NCI-H446 treated with DMSO at 0.1 percent for 48 hours (cell line): ENCODE measurements around the gene TTR.

Source experiments
- DNase-seq: peaks from one replicate; lab custom pipeline; 2025; lab: John Stamatoyannopoulos, UW

Gene TTR

GRCh38 chr18:31616586-31616985, 24.9 kb downstream of the TTR start:
- DNase-seq = no peak

DNA sequence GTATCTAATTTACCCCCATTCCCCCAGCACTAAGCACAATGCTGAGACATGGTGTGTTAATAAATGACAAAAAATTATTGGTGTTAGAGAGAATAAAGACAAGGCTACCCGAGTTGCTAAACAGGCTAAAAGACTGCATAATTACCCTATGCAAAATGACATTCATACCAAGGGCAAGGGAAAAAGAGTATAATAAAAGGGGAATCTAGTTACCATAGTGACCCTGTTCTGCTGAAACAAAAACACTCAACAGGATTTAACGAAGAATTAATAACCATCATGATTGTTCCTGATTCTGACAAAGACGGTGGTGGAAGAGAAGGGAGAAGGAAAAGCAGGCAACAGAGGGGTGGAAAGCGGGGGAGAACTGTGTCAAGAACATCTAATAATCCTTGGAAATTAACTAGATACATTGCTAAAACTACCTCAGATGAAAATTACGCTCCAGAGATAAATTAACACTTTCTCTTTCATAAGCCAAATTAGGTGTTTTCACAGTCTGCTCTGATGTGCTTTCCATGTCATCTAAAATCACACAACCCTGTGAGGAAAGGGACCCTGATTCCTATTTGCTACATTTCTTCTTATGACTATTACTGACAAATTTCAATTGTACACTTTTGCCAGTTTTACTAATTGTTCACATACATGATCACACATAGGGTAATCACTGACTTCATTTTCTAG, 25.5 kb downstream of the TTR start:
- no peak for DNase-seq

- DNase-seq = no peak
Observed at GRCh38 chr18:31618801-31619200, 27.1 kb downstream of the TTR start.

GRCh38 chr18:31619291-31619690, 27.6 kb downstream of the TTR start:
- DNase-seq = no peak

DNA sequence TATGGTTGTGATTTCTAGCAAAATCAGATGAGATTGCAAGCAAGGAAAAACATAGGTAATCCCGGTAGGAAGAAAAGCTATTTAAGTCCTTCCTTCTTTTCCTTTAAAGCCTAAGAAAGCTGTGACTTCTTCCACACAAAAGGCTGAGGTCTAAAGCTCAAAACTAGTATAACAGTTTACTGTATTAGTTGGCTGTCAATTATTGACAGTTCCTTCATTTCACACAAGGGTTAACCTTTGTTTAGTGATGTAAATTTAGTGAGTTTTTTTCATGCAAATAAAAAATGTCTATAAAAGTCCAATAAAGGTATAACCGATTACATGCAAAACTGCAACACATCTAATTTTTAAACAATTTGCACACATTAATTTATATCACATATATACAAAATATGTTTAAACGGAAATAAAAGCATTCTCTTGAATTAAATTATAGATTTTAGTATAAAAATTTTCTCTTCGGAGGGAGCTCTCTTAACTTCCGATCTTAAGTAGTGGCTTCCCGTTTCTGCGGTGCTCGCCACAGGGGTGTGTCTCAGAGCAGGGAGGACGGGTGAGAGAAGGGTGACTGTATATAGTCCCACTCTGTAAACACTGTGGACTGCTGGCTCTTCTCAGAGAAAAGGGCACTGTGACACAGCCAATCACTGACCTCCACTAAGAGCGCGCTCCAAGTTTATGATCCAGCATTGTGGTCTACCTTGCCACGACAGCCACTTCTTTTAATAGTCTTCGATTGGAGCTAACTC, 33.4 kb downstream of the TTR start:
- no peak for DNase-seq

DNA sequence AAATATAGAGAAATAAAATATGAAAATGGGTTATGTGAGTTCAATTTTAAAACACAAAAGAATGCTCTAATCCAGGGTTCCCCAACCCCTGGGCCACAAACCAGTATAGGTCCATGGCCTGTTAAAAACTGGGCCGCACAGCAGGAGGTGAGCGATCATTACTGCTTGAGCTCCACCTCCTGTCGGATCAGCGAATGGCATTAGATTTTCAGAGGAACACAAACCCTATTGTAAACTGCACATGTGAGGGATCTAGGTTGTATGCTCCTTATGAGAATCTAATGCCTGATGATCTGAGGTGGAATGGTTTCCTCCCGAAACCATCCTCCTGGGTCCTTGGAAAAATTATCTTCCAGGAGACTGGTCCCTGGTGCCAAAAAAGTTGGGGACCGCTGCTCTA, 34.7 kb downstream of the TTR start:
- DNase-seq = no peak

DNA sequence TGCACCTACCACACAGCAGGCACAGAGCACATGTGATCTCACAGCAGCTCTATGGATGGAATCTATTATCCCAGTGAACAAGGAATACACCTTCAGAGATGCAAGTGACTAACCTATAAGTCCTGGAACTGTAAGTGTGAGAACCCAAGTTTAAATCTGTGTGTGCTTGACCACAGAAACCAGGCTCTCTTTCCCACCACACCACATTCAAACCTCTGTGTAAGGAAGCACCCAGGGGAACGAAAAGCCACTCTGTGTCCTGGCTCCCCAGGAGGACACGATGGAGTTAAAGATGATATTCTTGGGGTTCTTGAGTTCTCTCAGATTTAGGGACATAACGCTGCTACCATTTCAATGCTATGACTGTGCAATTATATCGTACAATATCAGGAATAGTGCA, 38.9 kb downstream of the TTR start:
- no peak for DNase-seq

- no peak for DNase-seq
Observed at GRCh38 chr18:31631526-31631925, 39.8 kb downstream of the TTR start.

DNA sequence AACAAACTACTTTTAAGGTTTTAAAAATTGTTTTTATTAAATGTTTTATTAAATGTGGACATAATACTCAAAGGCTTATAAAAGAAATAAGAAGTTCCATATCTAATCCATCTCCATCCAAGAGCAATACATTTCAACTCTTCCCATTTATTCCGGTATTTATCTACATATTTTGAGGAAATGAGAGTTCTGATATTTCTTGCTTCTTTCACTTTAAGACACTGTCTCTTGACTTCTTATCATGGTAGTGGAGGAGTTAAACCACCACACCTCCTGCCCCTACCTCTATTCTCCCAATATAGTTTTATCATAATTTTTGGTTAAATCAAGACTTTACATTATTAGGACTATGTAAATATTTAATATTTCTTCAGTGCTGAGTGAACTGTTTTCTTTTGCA, 40.7 kb downstream of the TTR start:
- DNase-seq = no peak

DNA sequence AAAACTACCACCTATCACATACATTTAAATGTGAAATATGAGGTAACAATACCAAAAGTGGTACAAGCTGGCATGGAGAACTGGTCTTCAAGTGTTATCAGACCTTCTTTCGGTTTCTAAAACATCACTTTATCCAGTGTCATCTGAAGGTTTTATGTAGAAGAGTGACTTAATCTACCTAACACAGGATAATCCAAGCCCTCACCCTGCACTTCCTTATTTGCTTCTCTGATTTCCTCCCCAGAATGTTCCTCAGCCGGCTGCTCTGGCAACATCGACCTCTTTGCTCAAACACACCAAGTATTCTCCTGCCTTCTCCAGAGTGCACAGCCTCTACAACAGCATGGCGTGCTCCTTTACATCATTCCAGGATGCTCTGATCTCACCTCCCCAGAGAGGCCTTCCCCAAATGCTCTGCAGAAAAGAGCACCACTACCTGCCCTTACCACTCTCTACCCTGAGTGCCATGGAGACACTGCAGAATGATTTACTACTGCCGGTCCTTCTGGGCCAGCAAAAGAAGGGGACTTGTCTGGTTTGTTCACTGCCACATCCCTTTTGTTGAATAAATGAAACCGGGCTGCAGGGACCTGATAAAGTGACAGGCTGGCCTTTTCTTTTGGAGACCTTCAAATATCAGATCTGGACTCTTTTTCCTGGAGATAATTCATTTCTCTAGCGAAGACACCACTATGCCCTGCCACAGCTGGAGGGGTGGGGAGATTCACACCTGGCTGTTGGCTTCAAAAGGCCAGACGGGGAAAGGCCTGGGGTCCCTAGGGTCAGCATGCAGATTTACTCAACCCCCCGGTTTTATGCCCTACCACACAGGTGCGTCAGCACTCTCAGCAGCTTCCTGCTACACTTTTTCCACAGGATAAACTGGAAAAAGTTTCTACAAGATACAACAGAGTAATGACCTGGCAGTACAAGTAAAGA, 42.0 kb downstream of the TTR start:
- no peak for DNase-seq

DNA sequence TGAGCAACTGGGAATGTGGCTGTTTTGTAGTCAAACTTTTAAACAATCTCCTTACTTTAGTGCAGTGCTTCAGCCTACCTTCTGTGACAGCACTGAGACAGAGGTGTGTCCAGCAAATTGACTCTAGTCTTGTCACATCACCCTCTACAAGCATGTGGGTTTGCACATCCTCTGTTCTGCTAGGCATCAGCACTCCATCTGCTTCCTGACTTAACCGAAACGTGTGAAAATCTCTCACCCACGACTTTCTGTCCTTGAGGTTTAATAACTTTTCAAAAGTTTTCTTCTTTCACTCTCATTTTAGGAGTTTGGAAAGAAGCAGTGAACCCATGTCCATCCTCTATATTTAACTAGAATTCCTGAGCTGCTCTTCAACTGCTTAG, 42.6 kb downstream of the TTR start:
- DNase-seq = no peak

- no peak for DNase-seq
Observed at GRCh38 chr18:31636387-31636786, 44.7 kb downstream of the TTR start.

GRCh38 chr18:31637445-31637844, 45.8 kb downstream of the TTR start:
- no peak for DNase-seq

GRCh38 chr18:31643003-31643402, 51.3 kb downstream of the TTR start:
- DNase-seq = no peak

DNA sequence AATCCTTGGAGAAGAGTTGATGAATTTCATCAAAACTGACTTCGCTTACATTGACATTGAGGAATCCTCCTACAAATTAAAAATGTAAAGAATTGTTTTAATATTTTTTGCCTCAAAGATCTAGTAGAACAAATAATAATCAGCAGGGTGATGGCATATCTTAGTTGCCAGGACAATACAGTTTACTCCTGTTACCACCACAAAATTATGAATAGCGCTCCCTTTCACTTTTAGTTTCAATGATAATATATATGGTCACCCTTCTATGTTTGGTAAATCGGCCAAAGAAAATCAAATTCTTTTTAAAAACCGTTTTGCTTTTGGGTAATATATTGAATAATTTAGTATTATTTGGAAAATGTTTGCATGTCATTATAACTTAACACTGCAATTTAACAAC, 53.7 kb downstream of the TTR start:
- no peak for DNase-seq

DNA sequence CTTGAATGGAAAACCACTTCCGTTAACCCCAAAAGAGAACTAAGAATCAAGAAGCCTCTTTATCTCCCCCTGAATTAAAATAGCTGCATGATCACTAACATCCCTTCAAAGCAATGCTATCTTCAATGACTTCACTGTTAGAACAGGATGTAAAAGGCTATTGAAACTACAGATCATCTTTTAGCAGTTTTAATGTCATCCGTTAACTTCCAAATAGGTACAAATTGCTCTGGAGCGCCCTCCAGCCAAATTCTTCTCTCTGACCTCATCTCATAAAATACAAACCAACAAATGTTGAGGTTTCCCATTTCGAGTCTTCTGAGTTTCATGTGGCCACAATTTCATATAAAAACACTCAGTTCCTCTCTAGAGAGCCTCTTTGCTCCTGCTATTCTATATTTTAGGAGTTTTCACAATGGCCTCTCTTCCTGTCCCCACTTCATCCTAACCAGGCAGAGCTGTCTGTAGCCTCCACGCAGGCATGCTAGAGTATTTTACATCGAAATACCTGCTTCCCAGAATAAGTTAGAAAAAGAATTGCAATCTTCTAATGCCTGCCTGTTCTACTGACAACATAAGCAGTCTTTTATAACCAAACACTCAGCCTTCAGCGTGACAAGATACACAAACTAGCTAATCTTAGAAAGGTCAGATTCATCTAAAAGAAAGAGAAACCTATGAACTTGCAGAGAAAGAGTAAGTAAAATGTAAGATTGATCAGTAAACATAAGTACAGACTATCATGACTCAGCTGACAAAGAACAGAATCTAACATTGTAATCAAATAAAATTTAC, 54.9 kb downstream of the TTR start:
- no peak for DNase-seq

DNA sequence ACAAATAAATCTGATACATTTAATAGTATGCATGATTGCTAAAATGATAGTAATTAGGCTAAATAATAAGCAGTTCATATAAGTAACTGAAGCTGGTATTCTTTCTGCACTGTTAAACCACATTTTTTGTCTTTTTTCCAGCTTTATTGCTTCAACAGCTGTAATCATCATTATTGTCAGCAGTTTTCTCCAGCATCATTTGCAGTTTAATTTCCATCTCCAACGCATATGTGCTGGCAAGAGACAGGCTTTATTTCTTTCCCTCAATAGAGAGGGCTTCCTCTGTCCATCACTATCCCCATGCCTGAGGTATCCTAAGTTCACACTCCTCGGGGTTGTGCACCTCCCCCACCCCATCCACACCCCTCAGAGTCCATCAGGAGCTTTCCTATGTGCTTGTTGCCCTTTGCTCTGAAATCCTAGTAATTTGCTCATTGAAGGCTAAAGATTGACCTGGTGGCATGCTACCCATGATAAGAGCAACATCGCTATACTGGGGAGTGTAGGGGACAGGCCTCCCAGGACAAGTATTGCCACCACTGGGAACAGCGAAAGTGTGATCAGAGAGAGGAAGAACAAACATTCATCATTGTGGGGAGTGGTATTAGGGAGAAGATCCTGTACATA, 55.6 kb downstream of the TTR start:
- DNase-seq = no peak
